Adrenal gland (tissue), 12 donors: ENCODE results near the gene ATF6B. TPM values are rescaled to one million over a fixed set of nuclear protein-coding genes. Genes with fewer than 3 reads are reported as not detected.
A peak's percentile ranks its signal among the peaks of the same experiment; 100 is the strongest.
"Not testable (repeated sequence)": the region's sequence is repeated elsewhere in the genome, so short reads cannot be mapped to it uniquely, and the experiment has no call there.

Experiments used
- DNase-seq, 7 donors: peaks; one replicate each; pipeline ENCODE4 v3.0.0-alpha.2; 2019 to 2020
- H3K27ac ChIP-seq, 5 donors: fragments of 200-600 bp; sonication (generic) in 4 of 5; 1 replicate in 3 of 5; 2 replicates in 2 of 5; pipeline versions ENCODE4 v1.5.1 to v1.8.0; 2016 to 2020; ENCODE audit warnings: mild to moderate bottlenecking in 1 of 5
- H3K27me3 ChIP-seq: fragments of 200-600 bp; 2 replicates; pipeline ENCODE4 v1.8.0; 2021
- H3K36me3 ChIP-seq, 2 donors: fragments of 200-600 bp; replicated peaks in 1 of 2; 1 replicate in 1 of 2; 2 replicates in 1 of 2; pipeline versions ENCODE4 v1.5.1 to v1.8.0; 2018 to 2022
- H3K4me1 ChIP-seq, 2 donors: fragments of 200-600 bp; replicated peaks in 1 of 2; 1 replicate in 1 of 2; 2 replicates in 1 of 2; pipeline versions ENCODE4 v1.5.1 to v1.8.0; 2018 to 2021
- H3K4me3 ChIP-seq, 4 donors: fragments of 200-600 bp; sonication (generic) in 3 of 4; one replicate each; pipeline ENCODE4 v1.5.1; 2016 to 2018
- H3K9me3 ChIP-seq, 3 donors: fragments of 200-600 bp; sonication (generic) in 1 of 3; replicated peaks in 1 of 3; 1 replicate in 2 of 3; 2 replicates in 1 of 3; pipeline versions ENCODE4 v1.5.1 to v1.8.0; 2016 to 2021
- POLR2A ChIP-seq, 2 donors: fragments of 450-650 bp; IDR thresholded peaks; one replicate each; pipeline ENCODE4 v1.6.1; 2017; ENCODE audit warnings: antibody characterized with exemption in 2 of 2, mild to moderate bottlenecking in 2 of 2, moderate library complexity in 1 of 2
- WGBS, 4 donors: extraction: QIAGEN DNeasy Blood & Tissue Kit in 2 of 4; methylation state at CpG; one replicate each; pipeline versions ENCODE4 v1.1.5 to v1.1.7; 2013 to 2017; 5-methylcytosine and 5-hydroxymethylcytosine counted together
- intact Hi-C, 2 donors: fragments of 100-400 bp; cut with DNase I; formaldehyde crosslinking; loops; one replicate each; pipeline versions ENCODE4 v1.14.1 to v1.15.0; 2022 to 2023
- polyA plus RNA-seq, 3 donors: library from polyadenylated mRNA; stranded (reverse); fragments of 200-250 nt in 2 of 3; fragments of 350-450 nt in 1 of 3; fragmentation: Illumina TruSeq in 1 of 3; extraction: RNeasy Lipid Tissue Mini Kit (QIAGEN cat#74804) in 1 of 3; gene quantifications; one replicate each; pipeline ENCODE4 v1.2.3, GENCODE V29; 2013 to 2014
- total RNA-seq, 9 donors: library from RNA; depleted of rRNA in 4 of 9; stranded (reverse); fragments of >200 nt in 4 of 9; fragments of 120-200 nt in 1 of 9; fragmentation: NEBNext Ultra II Directional in 1 of 9; extraction: Animal tissue kit (Norgen Biotek cat#: 25700) in 1 of 9; gene quantifications; one replicate each; pipeline versions ENCODE4 v1.1.0 to v1.2.4, GENCODE V29; 2013 to 2023
- TF ChIP-seq, protein P1 (sequence below), 6 experiments: fragments of 450-650 bp in 4 of 6; fragments of 200-600 bp in 2 of 6; sonication (generic) in 1 of 6; IDR thresholded peaks; 1 replicate in 5 of 6; 2 replicates in 1 of 6; pipeline versions ENCODE4 v1.5.1 to v1.8.0; 2016 to 2021; ENCODE audit warnings: antibody characterized with exemption in 6 of 6, mild to moderate bottlenecking in 2 of 6, moderate library complexity in 1 of 6
- donor health status: healthy with polysubstance abuse.
- donor health status: Bipolar disorder and iron deficiency.
- donor health status: DM: yes; HTN: yes; CAD: no.
- donor health status: DM: no; HTN: no; CAD: no.
- donor health status: DM: no; HTN: no; CAD: no.
- donor health status: DM: yes; HTN: yes; CAD: no.

The ATF6B gene
- total and polyA plus RNA-seq, 12 donors: 17.7 to 136 (median 44.2) TPM

DNA sequence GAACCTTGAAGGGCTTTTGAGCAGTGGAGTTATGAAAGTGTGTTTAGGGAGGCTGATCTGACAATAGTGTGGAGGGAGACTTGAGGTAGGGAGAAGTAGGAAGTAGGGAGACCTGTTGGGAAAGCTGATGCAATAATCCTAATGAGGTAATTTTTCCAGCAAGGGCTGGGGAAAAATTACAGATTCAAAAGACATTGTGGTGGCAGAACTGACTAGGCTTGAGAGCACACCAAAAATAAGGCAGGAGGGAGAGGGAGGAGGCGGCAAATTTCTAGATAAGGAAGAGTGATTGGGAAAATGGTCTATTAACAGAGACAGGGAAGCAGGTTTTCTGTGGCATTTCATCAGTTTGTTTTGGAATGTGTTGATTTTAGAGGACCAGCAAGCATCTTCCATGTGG lies 18.2 kb upstream of the ATF6B start:
- Histone ChIP-seq H3K27me3 (no peaks in the 10 kb centered on the region), H3K4me1 (no peaks in the 10 kb centered on the region), H3K9me3 (no peaks in the 10 kb centered on the region), H3K27ac (no peak overlapping the region), H3K36me3 (no peaks in the 10 kb centered on the region), H3K4me3 (no peak overlapping the region)
- intact Hi-C loops: no loop called here
- TF ChIP-seq POLR2A (IDR thresholded peaks at IDR 0.05): no peak
- TF ChIP-seq, protein P1, sequence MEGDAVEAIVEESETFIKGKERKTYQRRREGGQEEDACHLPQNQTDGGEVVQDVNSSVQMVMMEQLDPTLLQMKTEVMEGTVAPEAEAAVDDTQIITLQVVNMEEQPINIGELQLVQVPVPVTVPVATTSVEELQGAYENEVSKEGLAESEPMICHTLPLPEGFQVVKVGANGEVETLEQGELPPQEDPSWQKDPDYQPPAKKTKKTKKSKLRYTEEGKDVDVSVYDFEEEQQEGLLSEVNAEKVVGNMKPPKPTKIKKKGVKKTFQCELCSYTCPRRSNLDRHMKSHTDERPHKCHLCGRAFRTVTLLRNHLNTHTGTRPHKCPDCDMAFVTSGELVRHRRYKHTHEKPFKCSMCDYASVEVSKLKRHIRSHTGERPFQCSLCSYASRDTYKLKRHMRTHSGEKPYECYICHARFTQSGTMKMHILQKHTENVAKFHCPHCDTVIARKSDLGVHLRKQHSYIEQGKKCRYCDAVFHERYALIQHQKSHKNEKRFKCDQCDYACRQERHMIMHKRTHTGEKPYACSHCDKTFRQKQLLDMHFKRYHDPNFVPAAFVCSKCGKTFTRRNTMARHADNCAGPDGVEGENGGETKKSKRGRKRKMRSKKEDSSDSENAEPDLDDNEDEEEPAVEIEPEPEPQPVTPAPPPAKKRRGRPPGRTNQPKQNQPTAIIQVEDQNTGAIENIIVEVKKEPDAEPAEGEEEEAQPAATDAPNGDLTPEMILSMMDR (IDR thresholded peaks at IDR 0.05): no peak
- DNase-seq: no peak
- WGBS, 4 donors: 74 to 95% (median 86%) methylated on average over 1 of the region's 1 CpG

DNA sequence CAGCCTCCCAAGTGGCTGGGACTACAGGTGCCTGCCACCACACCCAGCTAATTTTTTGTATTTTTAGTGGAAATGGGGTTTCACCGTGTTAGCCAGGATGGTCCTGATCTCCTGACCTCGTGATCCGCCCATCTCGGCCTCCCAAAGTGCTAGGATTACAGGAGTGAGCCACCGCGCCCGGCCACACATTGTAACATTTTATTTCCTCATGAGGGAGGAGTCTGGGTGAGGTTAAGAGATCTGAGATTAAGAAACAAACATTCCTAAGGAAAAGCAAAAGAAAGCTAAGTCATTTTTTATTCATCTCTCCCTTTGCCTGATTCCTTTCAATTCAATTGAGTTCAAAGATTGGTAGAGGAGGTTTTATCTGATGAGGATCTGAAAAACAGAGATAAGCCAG lies 16.2 kb upstream of the ATF6B start:
- H3K27me3 ChIP-seq, DNase-seq, H3K9me3 ChIP-seq, H3K4me1 ChIP-seq, H3K4me3 ChIP-seq, intact Hi-C loops, H3K36me3 ChIP-seq, H3K27ac ChIP-seq: not testable (repeated sequence)
- 68 to 88% (median 85%) methylated on average over 5 to 7 of the region's 7 CpGs for WGBS, 4 donors

DNA sequence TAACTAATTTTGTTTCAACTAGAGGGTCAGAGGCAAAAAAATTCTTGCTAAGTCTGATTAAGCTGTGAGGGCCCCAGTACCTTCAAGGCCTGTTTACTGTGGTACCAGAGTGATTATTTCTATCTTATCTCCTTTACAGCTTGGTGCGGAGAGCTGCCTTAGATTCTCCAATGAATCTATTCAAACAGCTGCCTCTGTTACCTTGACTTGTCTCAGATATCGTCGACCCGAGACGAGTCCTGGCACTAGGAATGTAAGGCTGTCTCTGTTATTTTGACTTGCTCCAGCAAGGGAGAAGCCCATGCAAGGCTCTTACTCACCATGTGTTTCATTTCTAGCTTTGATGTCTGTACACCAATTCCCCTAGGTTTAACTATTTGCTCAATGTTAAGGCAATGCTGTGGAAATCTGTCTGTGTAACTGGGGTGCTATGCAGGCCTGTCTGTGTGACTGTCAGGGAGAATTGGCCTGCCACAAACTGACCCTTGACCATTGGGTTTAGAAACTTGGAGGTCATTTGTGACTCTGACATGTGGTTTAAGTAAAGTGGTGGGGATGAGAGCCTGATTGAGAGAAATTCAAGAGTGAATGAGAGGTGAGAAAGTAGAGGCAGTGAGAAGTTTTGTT lies 12.5 kb upstream of the ATF6B start:
- Histone ChIP-seq H3K27ac (peak overlapping the region in 2 of 5 donors; percentile 17 to 32), H3K4me1 (peaks cover 0 to 6% of the 10 kb centered on the region in 2 donors), H3K27me3 (no peaks in the 10 kb centered on the region), H3K36me3 (no peaks in the 10 kb centered on the region), H3K4me3 (no peak overlapping the region), H3K9me3 (no peaks in the 10 kb centered on the region)
- WGBS, 4 donors: 15 to 44% (median 34%) methylated on average over 5 of the region's 5 CpGs
- TF ChIP-seq POLR2A (IDR thresholded peaks at IDR 0.05): no peak
- TF ChIP-seq, protein P1 (IDR thresholded peaks at IDR 0.05): no peak
- peak in 4 of 7 donors; percentile 66 to 75 (median 72) for DNase-seq
- intact Hi-C loops: no loop called here

DNA sequence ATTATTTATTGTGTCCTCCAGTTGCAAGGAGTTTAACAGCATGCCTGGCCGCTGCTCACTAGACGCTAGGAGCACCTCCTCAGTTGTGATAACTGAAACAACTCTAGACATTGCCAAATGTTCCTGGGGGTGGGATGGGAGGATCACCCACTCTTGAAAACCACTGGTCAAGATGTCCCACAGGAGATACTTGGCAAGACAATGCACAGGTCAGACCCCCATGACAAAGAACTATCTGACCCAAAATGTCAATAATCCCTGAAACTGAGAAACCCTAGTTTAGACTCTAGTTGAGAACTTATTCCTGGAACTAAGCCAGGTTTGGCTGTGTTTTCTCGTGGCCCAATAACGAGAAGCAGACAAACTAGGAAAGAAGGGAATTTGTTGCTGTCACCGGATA lies 11.5 kb upstream of the ATF6B start:
- Histone ChIP-seq H3K36me3 (no peaks in the 10 kb centered on the region), H3K9me3 (no peaks in the 10 kb centered on the region), H3K27ac (no peak overlapping the region), H3K4me3 (no peak overlapping the region), H3K27me3 (no peaks in the 10 kb centered on the region), H3K4me1 (peaks cover 0 to 6% of the 10 kb centered on the region in 2 donors)
- TF ChIP-seq, protein P1 (IDR thresholded peaks at IDR 0.05): no peak
- no peak for TF ChIP-seq POLR2A (IDR thresholded peaks at IDR 0.05)
- intact Hi-C loops: no loop called here
- DNase-seq: no peak
- 55 to 66% (median 60%) methylated on average over 5 of the region's 5 CpGs for WGBS, 4 donors

DNA sequence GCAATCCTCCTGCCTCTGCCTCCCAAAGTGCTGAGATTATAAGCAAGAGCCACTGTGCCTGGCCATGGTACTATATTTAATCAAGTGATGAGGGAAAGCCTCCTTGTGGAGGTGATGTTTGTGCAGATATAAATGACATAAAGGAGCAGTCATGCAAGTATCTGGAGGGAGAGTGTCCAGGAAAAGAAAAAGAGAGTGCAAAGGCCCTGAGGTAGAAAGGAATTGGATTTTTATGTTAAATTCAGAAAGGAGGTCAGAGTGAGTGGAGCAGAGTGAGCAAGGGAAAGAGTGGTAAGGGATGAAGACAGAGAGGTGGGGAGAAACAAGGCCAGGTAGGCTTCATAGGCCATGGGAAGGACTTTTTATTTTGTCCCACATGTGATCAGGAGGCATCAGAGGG lies 9.4 kb upstream of the ATF6B start:
- no peaks in the 10 kb centered on the region for H3K9me3 ChIP-seq
- no peaks in the 10 kb centered on the region for H3K36me3 ChIP-seq
- no peaks in the 10 kb centered on the region for H3K27me3 ChIP-seq
- H3K4me3 ChIP-seq: no peak overlapping the region
- TF ChIP-seq, protein P1 (IDR thresholded peaks at IDR 0.05): no peak
- no peak for TF ChIP-seq POLR2A (IDR thresholded peaks at IDR 0.05)
- H3K27ac ChIP-seq: no peak overlapping the region
- intact Hi-C loops: no loop called here
- DNase-seq: no peak
- H3K4me1 ChIP-seq: peaks cover 0 to 6% of the 10 kb centered on the region in 2 donors
